ENCODE results near the gene ACSL3. TPM values are rescaled to one million over a fixed set of nuclear protein-coding genes. Genes with fewer than 3 reads are reported as not detected.

Gene ACSL3
- total RNA-seq, 4 donors from 2014 or later: 42.4 to 72.2 (median 62.2) TPM

DNA sequence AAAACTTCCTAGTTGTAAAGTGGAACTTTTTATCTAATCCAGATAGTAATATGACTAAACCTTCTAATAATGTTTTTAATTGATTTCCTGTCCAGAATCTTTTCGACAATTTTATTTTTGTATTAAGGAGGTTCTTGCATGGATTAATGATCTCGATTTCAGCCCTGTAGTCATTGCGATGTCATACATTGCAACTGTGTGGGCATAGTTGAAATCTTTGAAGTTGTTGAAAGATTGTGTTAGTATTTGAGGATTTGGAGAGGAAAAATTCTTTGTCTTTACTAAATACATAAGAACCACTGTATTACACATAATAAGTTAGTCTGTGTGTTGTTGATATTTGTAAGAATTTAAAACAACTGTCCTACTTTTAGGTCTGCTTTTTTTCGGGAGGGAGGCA is 31.1 kb downstream of the ACSL3 start:
- TF ChIP-seq, protein P1, sequence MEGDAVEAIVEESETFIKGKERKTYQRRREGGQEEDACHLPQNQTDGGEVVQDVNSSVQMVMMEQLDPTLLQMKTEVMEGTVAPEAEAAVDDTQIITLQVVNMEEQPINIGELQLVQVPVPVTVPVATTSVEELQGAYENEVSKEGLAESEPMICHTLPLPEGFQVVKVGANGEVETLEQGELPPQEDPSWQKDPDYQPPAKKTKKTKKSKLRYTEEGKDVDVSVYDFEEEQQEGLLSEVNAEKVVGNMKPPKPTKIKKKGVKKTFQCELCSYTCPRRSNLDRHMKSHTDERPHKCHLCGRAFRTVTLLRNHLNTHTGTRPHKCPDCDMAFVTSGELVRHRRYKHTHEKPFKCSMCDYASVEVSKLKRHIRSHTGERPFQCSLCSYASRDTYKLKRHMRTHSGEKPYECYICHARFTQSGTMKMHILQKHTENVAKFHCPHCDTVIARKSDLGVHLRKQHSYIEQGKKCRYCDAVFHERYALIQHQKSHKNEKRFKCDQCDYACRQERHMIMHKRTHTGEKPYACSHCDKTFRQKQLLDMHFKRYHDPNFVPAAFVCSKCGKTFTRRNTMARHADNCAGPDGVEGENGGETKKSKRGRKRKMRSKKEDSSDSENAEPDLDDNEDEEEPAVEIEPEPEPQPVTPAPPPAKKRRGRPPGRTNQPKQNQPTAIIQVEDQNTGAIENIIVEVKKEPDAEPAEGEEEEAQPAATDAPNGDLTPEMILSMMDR (IDR thresholded peaks at IDR 0.05): no peak
- no peak for DNase-seq (ENCODE audit: low spot score)
- no peak for ATAC-seq (ENCODE audit: low FRiP score)

DNA sequence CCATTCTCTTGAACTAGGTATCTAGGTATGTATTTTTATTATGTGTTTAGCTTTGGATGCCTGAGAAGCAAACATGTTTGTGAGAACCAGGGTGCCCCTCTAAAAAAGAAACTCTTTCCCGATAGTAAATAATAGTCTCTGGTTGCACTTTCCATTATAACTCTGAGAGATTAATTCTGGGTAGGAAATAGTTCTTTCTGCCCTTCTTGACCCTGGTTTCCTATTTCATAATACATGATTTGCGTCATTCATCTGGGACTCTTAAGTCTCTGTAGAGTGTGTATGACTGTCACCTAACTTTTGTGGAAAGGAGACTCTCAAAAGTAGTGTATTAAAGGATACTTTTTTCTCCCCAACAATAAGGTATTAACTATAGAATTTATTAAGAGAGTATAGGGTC is 31.5 kb downstream of the ACSL3 start:
- TF ChIP-seq, protein P1 (IDR thresholded peaks at IDR 0.05): no peak
- ATAC-seq (ENCODE audit: low FRiP score) (no peak), DNase-seq (ENCODE audit: low spot score) (no peak)

DNA sequence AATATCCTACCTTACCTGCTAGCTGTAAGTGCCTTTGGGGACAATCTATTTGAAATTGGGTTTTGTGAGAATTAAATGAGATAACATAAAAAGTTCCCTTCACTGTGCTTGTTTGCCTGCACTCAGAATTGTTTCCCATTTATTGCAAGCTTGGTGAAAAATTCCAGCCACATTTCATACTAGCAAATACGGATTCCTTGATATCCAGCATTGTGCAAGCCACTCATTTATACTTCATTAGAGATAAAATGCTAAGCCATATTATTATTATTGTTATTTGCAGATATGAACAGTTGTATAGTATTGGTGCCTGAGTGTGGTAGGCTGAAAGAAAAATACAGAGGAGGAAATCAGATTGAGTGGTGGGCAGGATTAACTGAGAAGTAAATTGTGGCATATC is 31.9 kb downstream of the ACSL3 start:
- ATAC-seq (ENCODE audit: low FRiP score) (no peak), DNase-seq (ENCODE audit: low spot score) (no peak)
- TF ChIP-seq, protein P1 (IDR thresholded peaks at IDR 0.05): no peak

DNA sequence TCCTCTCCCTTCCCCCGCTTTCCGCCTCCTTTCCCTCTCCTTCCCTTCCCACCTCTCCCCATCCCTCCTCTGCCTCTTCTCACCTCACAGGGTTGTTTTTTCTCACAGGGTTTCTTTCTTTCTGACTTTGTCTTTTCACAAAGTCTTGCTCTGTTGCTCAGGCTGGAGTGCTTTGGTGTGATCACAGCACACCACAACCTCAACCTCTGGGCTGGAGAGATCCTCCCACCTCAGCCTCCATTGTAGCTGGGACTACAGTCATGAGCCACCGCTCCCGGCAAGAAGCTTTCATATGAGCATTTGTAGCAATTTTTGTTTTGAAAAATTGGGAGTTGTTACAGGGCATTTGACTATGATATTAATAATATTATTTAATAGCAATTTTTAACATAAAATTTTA is 32.9 kb downstream of the ACSL3 start:
- TF ChIP-seq, protein P1 (IDR thresholded peaks at IDR 0.05): no peak
- ATAC-seq (ENCODE audit: low FRiP score) (no peak), DNase-seq (ENCODE audit: low spot score) (no peak)

DNA sequence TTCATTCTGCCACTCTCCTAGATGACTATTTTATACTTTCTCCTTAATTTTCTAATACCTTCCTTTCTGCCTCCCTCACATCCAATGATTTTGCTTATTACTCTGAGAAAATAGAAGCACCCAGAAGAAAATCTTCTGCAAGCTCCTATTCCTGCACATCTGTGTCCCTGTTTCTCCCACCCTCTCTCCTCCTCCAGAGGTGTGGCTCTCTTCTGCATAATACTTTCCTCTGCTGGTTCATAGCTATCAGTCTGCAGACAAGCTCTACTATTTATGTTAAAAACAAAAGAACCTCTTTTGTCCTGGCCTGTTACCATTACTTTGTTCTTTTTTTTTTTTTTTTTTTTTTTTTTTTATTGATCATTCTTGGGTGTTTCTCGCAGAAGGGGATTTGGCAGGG is 34.3 kb downstream of the ACSL3 start:
- DNase-seq (ENCODE audit: low spot score) (no peak), ATAC-seq (ENCODE audit: low FRiP score) (no peak)
- TF ChIP-seq, protein P1 (IDR thresholded peaks at IDR 0.05): no peak

DNA sequence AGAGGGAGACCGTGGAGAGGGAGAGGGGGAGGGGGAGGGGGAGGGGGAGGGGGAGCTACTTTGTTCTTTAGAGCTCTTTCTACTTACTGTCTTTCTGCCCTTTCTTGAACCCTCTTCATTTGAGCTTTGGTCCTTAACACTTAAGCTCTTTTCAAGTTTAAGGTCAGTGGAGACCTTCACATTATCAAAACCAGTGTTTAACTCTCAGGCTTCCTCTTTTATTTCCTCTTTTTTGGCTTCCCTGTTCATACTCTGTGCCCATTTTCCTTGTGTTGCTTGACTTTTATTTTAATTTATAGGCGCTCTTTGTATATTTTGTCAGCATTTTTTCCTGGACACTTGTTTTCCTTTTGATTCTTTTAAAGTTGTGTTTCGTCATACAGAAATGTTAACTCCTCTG is 37.1 kb downstream of the ACSL3 start:
- ATAC-seq (ENCODE audit: low FRiP score) (no peak), DNase-seq (ENCODE audit: low spot score) (no peak)
- TF ChIP-seq, protein P1 (IDR thresholded peaks at IDR 0.05): no peak

DNA sequence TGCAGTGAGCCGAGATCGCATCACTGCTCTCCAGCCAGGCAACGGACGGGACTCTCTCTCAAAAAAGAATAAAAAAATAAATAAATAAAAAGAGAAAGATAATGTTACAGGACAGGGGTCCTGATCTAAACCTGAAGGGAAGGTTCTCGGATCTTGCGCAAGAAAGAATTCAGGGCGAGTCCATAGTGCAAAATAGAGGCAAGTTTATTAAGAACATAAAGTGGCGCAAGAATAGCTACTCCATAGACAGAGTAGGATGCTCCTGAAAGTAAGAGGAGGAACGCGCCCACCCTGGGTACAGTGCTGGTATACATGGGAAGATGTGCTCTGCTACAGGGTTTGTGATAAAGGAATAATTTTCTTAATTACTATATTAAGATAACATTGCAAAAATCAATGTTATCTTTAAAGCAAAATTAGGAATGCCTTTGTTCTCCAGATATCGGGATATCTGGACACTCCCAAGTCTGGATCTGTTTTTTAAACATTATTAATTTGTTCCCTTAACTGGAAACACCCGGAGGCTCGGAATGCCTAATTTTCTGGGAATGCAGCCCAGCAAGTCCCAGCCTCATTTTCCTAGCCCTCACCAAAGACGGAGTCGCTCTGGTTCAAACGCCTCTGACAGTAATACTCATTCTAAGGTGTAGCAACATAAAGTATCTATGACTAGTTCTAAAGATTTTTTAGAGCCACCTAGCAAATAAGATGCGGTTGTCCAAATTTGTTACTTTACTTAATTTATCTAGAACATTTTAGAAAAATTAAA is 38.8 kb downstream of the ACSL3 start:
- ATAC-seq (ENCODE audit: low FRiP score) (no peak), DNase-seq (ENCODE audit: low spot score) (no peak)
- TF ChIP-seq, protein P1 (IDR thresholded peaks at IDR 0.05): no peak
